HepG2 (cell line): Measurements from ENCODE around the gene ATP13A4. TPM values are rescaled to one million over a fixed set of nuclear protein-coding genes. Genes with fewer than 3 reads are reported as not detected.

Experiments used
- ATAC-seq: fragments of 200-7000 bp; cut with Tn5 transposase; 3 replicates; pipeline ENCODE4 v1.9.1; 2020; ENCODE audit warnings: mild to moderate bottlenecking, moderate library complexity
- BruUV-seq: library from RNA; stranded (reverse); fragments of 400-500 nt; replicated peaks from 2 replicates; lab custom pipeline; 2021; lab: Mats Ljungman, UMichigan
- CTCF ChIA-PET: fragments of 300-600 bp; formaldehyde crosslinking; extraction: SDS; loops from one replicate; lab custom pipeline; 2021; ENCODE audit warnings: low total read pairs, inconsistent platforms, low intra/inter-chr PET ratio; lab: Yijun Ruan, JAX
- POLR2A ChIA-PET: fragments of 350-600 bp; sonication (Branson Sonifier 250); formaldehyde crosslinking; loops from one replicate; lab custom pipeline; 2020; ENCODE audit warnings: antibody characterized with exemption, inconsistent platforms; lab: Yijun Ruan, JAX
- DNase-seq: peaks from one replicate; pipeline ENCODE4 v3.0.0-alpha.2; 2015; ENCODE audit warnings: low spot score
- FAIRE-seq: peaks from 3 replicates; lab custom pipeline; 2011; peaks lifted over from hg19 to GRCh38; lab: Jason Lieb, UNC
- H2AFZ ChIP-seq: one replicate; pipeline ENCODE4 v1.6.1; 2011; ENCODE audit warnings: low read length, inconsistent platforms
- H3K27ac ChIP-seq: fragments of 300-600 bp; 3 replicates; pipeline ENCODE4 v1.8.0; 2011; ENCODE audit warnings: mixed run types, mild to moderate bottlenecking, mixed read lengths, low read length, inconsistent platforms; ENCODE audit not compliant: insufficient read depth; ENCODE audit errors: extremely low read length
- H3K27me3 ChIP-seq, 2 experiments: fragments of 200-600 bp in 1 of 2; 2 replicates in 1 of 2; 3 replicates in 1 of 2; pipeline versions ENCODE4 v1.6.0 to v1.8.0; 2011; ENCODE audit warnings: low read length in 2 of 2, mild to moderate bottlenecking in 2 of 2, moderate library complexity in 2 of 2, inconsistent platforms in 1 of 2; ENCODE audit not compliant: insufficient read depth in 2 of 2, control insufficient read depth in 1 of 2
- H3K36me3 ChIP-seq, 2 experiments: fragments of 200-600 bp in 1 of 2; replicated peaks in 1 of 2; 2 replicates in 1 of 2; 3 replicates in 1 of 2; pipeline versions ENCODE4 v1.5.1 to v1.8.0; 2011; ENCODE audit warnings: low read length in 2 of 2, inconsistent platforms in 1 of 2; ENCODE audit not compliant: insufficient read depth in 2 of 2, control insufficient read depth in 1 of 2
- H3K4me1 ChIP-seq: 2 replicates; pipeline ENCODE4 v1.5.1; 2012; ENCODE audit warnings: low read length, inconsistent platforms; ENCODE audit not compliant: insufficient read depth
- H3K4me2 ChIP-seq: 2 replicates; pipeline ENCODE4 v1.6.0; 2011; ENCODE audit warnings: low read depth, low read length, inconsistent platforms
- H3K4me3 ChIP-seq, 3 experiments: fragments of 200-600 bp in 1 of 3; sonication (generic), shearing (Covaris generic) in 1 of 3; replicated peaks in 1 of 3; 2 replicates each; pipeline ENCODE4 v1.5.1; 2011 to 2016; ENCODE audit warnings: low read length in 3 of 3, inconsistent platforms in 2 of 3, low read depth in 2 of 3, mild to moderate bottlenecking in 2 of 3, control low read depth in 1 of 3, mixed read lengths in 1 of 3; ENCODE audit not compliant: insufficient read depth in 1 of 3
- H3K79me2 ChIP-seq: one replicate; pipeline ENCODE4 v1.6.1; 2011; ENCODE audit warnings: low read length, inconsistent platforms; ENCODE audit not compliant: insufficient read depth
- H3K9ac ChIP-seq: 2 replicates; pipeline ENCODE4 v1.6.0; 2011; ENCODE audit warnings: mild to moderate bottlenecking, low read depth, low read length, inconsistent platforms; ENCODE audit not compliant: insufficient read depth
- H3K9me3 ChIP-seq: 2 replicates; pipeline ENCODE4 v1.5.1; 2012; ENCODE audit warnings: mild to moderate bottlenecking, low read length
- H4K20me1 ChIP-seq: 2 replicates; pipeline ENCODE4 v1.6.0; 2011; ENCODE audit warnings: inconsistent platforms, mild to moderate bottlenecking, low read length, moderate library complexity; ENCODE audit not compliant: insufficient read depth
- AGO1 ChIP-seq: fragments of 200-400 bp; formaldehyde crosslinking; IDR thresholded peaks from 2 replicates; pipeline ENCODE4 v1.6.1; 2017; ENCODE audit warnings: mild to moderate bottlenecking, low read depth, low read length, moderate library complexity; ENCODE audit not compliant: poor library complexity, severe bottlenecking
- CBX2 ChIP-seq, 2 experiments: fragments of 200-600 bp in 1 of 2; sonication (generic); formaldehyde crosslinking in 1 of 2; IDR thresholded peaks; 2 replicates each; pipeline versions ENCODE4 v1.7.0 to v1.8.1; 2018 to 2022; ENCODE audit warnings: low read depth in 2 of 2, low read length in 1 of 2, mild to moderate bottlenecking in 1 of 2, missing genetic modification reagents in 1 of 2
- KAT8 ChIP-seq: IDR thresholded peaks from 2 replicates; pipeline ENCODE4 v1.6.1; 2016; ENCODE audit warnings: missing genetic modification reagents, missing compliant biosample characterization
- KLF9 ChIP-seq: IDR thresholded peaks from 2 replicates; pipeline ENCODE4 v1.6.1; 2016; ENCODE audit warnings: low read depth
- ZNF138 ChIP-seq: sonication (generic); formaldehyde crosslinking; IDR thresholded peaks from 2 replicates; pipeline ENCODE4 v1.5.0; 2020; ENCODE audit warnings: mild to moderate bottlenecking, low read depth, missing genetic modification reagents
- ZNF30 ChIP-seq: sonication (generic); formaldehyde crosslinking; IDR thresholded peaks from 2 replicates; pipeline ENCODE4 v1.5.0; 2020; ENCODE audit warnings: mild to moderate bottlenecking, missing genetic modification reagents
- ZNF570 ChIP-seq: sonication (generic); formaldehyde crosslinking; IDR thresholded peaks from 2 replicates; pipeline ENCODE4 v1.4.0; 2020; ENCODE audit warnings: mild to moderate bottlenecking, missing genetic modification reagents, borderline replicate concordance
- ZNF615 ChIP-seq: sonication (generic); formaldehyde crosslinking; IDR thresholded peaks from 2 replicates; pipeline ENCODE4 v1.5.0; 2020; ENCODE audit warnings: mild to moderate bottlenecking, missing genetic modification reagents, borderline replicate concordance
- ZNF891 ChIP-seq: sonication (generic); formaldehyde crosslinking; IDR thresholded peaks from 2 replicates; pipeline ENCODE4 v1.5.0; 2020; ENCODE audit warnings: mild to moderate bottlenecking, missing genetic modification reagents
- WGBS: methylation state at CpG from one replicate; pipeline ENCODE4 v1.1.6; 2017; ENCODE audit warnings: low lambda C conversion rate; 5-methylcytosine and 5-hydroxymethylcytosine counted together
- in situ Hi-C: cut with HindIII; loops from 2 replicates; pipeline ENCODE4 v1.10.0; 2017; ENCODE audit warnings: low pct_unique_long_range_greater_than_20kb; ENCODE audit not compliant: extremely low pct_ligation_motif_present
- intact Hi-C: fragments of 100-400 bp; cut with micrococcal nuclease; formaldehyde crosslinking; loops from one replicate; pipeline ENCODE4 v1.10.0; 2022; ENCODE audit not compliant: unreplicated experiment
- polyA plus RNA-seq, 8 experiments: library from polyadenylated mRNA; depleted of rRNA in 3 of 8; stranded (reverse) in 7 of 8; unstranded in 1 of 8; fragments of >200 nt; fragmentation: Illumina TruSeq in 4 of 8; extraction: Trizol in 4 of 8; gene quantifications; 2 replicates each; pipeline versions ENCODE4 v1.2.1 to v1.2.3, GENCODE V29; 2011 to 2016; ENCODE audit warnings: low read depth in 4 of 8, missing spikeins in 1 of 8, mixed read lengths in 1 of 8; ENCODE audit not compliant: insufficient read depth in 1 of 8
- total RNA-seq, 5 experiments: library from RNA; depleted of rRNA; stranded (reverse); fragments of >200 nt; fragmentation: Illumina TruSeq; extraction: Trizol; gene quantifications; 2 replicates each; pipeline ENCODE4 v1.2.3, GENCODE V29; 2016; ENCODE audit warnings: low read depth in 1 of 5

ATP13A4 gene
- total and polyA plus RNA-seq, 2 of the 13 experiments (the other 11 are each of a cell fraction or from before 2014, with no cell fraction given), result 0.01 to 0.07 TPM

GRCh38 chr3:193378706-193379105, 176.0 kb downstream of the ATP13A4 start, which contains the start of gene ATP13A5:
TSS of gene ATP13A5 (minus strand) at chr3:193378753. CDS start at chr3:193378725, 28 bp downstream.
- H3K4me3 ChIP-seq, result no peak within 1 kb of the TSS
- H2AFZ ChIP-seq, result no peak within 1 kb of the TSS
- BruUV-seq, result no TSS peak
- TF ChIP-seq ZNF30 (no peak), AGO1 (no peak), ZNF615 (no peak), KAT8 (no peak), ZNF891 (CRISPR knock-in tag) (no peak), KLF9 (CRISPR knock-in tag) (no peak), ZNF138 (CRISPR knock-in tag) (no peak), ZNF570 (no peak)
- H3K9ac ChIP-seq, result no peak within 1 kb of the TSS
- no peak for FAIRE-seq
- H3K79me2 ChIP-seq, result no peaks in the 10 kb centered on the region
- in situ Hi-C loops, result no loop called here
- H3K27ac ChIP-seq, result no peak within 1 kb of the TSS
- intact Hi-C loops, result no loop called here
- no peak within 1 kb of the TSS for H3K4me2 ChIP-seq
- CTCF ChIA-PET, result no interaction called here
- POLR2A ChIA-PET, result no interaction called here
- H4K20me1 ChIP-seq, result no peaks in the 10 kb centered on the region
- H3K9me3 ChIP-seq, result no peaks in the 10 kb centered on the region
- under 1% methylated on average over 6 of the region's 6 CpGs for WGBS
- ATAC-seq, result no peak
- H3K4me1 ChIP-seq, result no peaks in the 10 kb centered on the region
- H3K27me3 ChIP-seq, result no peaks in the 10 kb centered on the region
- no peaks in the 10 kb centered on the region for H3K36me3 ChIP-seq
- no peak for DNase-seq

- TF ChIP-seq CBX2 (IDR thresholded peaks at IDR 0.05; ENCODE audit: low read depth, low read length) (no peak), CBX2 (CRISPR knock-in tag; IDR thresholded peaks at IDR 0.05; ENCODE audit: low read depth) (no peak)
- H3K27me3 ChIP-seq, result no peaks in the 10 kb centered on the region
These were observed 177.1 kb downstream of the ATP13A4 start for GRCh38 chr3:193377591-193377990.

More at GRCh38 chr3:193377591-193377990, 177.1 kb downstream of the ATP13A4 start:
- H3K9ac ChIP-seq, result no peak overlapping the region
- in situ Hi-C loops (no loop called here), intact Hi-C loops (no loop called here)
- ChIA-PET CTCF (no interaction called here), POLR2A (no interaction called here)
- no peaks in the 10 kb centered on the region for H3K4me1 ChIP-seq
- FAIRE-seq (no peak), DNase-seq (no peak), ATAC-seq (no peak)
- no peaks in the 10 kb centered on the region for H3K9me3 ChIP-seq
- no peaks in the 10 kb centered on the region for H4K20me1 ChIP-seq
- H3K4me3 ChIP-seq, result no peak overlapping the region
- BruUV-seq, result no TSS peak
- H3K4me2 ChIP-seq, result no peak overlapping the region
- 0% methylated on average over 2 of the region's 2 CpGs for WGBS
- no peaks in the 10 kb centered on the region for H3K79me2 ChIP-seq
- no peak overlapping the region for H3K27ac ChIP-seq
- H3K36me3 ChIP-seq, result no peaks in the 10 kb centered on the region
- H2AFZ ChIP-seq, result no peak overlapping the region
